GM23338 (cell line): ENCODE measurements around the gene DGKD. TPM values are rescaled to one million over a fixed set of nuclear protein-coding genes. Genes with fewer than 3 reads are reported as not detected.

Experiments
- ATAC-seq: fragments of 200-7000 bp; cut with Tn5 transposase; 3 replicates; pipeline ENCODE4 v1.9.1; 2020
- DNase-seq: peaks from one replicate; pipeline ENCODE4 v3.0.0-alpha.2; 2015; ENCODE audit warnings: low spot score
- H2AFZ ChIP-seq: fragments of 200-600 bp; sonication (generic); 2 replicates; pipeline ENCODE4 v1.8.0; 2016; ENCODE audit warnings: antibody characterized with exemption, mild to moderate bottlenecking, moderate library complexity
- H3F3A ChIP-seq: fragments of 200-600 bp; sonication (generic); replicated peaks from 2 replicates; pipeline ENCODE4 v1.8.0; 2017; ENCODE audit warnings: antibody characterized with exemption, mixed run types, low read depth
- H3K27ac ChIP-seq: fragments of 200-600 bp; sonication (generic); 2 replicates; pipeline ENCODE4 v1.6.1; 2016; ENCODE audit warnings: low read depth
- H3K27me3 ChIP-seq: fragments of 200-600 bp; sonication (generic); 2 replicates; pipeline ENCODE4 v1.8.0; 2016; ENCODE audit warnings: mild to moderate bottlenecking, mixed run types, moderate library complexity; ENCODE audit not compliant: insufficient read depth
- H3K36me3 ChIP-seq: fragments of 200-600 bp; sonication (generic); 2 replicates; pipeline ENCODE4 v1.8.0; 2016; ENCODE audit warnings: mild to moderate bottlenecking; ENCODE audit not compliant: insufficient read depth
- H3K4me1 ChIP-seq: fragments of 200-600 bp; sonication (generic); 2 replicates; pipeline ENCODE4 v1.8.0; 2016; ENCODE audit warnings: mild to moderate bottlenecking, moderate library complexity; ENCODE audit not compliant: insufficient read depth
- H3K4me2 ChIP-seq: fragments of 200-600 bp; sonication (generic); 2 replicates; pipeline ENCODE4 v1.7.1; 2017; ENCODE audit warnings: mixed run types
- H3K4me3 ChIP-seq: fragments of 200-600 bp; sonication (generic); 2 replicates; pipeline ENCODE4 v1.6.1; 2016; ENCODE audit warnings: mixed run types
- H3K79me2 ChIP-seq: fragments of 200-600 bp; sonication (generic); replicated peaks from 2 replicates; pipeline ENCODE4 v1.8.0; 2017; ENCODE audit warnings: mild to moderate bottlenecking; ENCODE audit not compliant: insufficient read depth
- H3K9me2 ChIP-seq: fragments of 200-600 bp; sonication (generic); 2 replicates; pipeline ENCODE4 v1.8.0; 2017; ENCODE audit not compliant: insufficient read depth
- H4K20me1 ChIP-seq: fragments of 200-600 bp; sonication (generic); replicated peaks from 2 replicates; pipeline ENCODE4 v1.8.0; 2017; ENCODE audit warnings: mild to moderate bottlenecking; ENCODE audit not compliant: insufficient read depth
- H3K27ac Mint-ChIP-seq: 2 replicates; pipeline ENCODE4 v1.8.0; 2020; ENCODE audit warnings: inconsistent platforms, mild to moderate bottlenecking, moderate library complexity, mixed read lengths
- H3K27me3 Mint-ChIP-seq: 3 replicates; pipeline ENCODE4 v1.8.0; 2022; ENCODE audit warnings: low read depth, mild to moderate bottlenecking, moderate library complexity, mixed read lengths, inconsistent platforms; ENCODE audit not compliant: insufficient read depth, poor library complexity
- H3K36me3 Mint-ChIP-seq: 3 replicates; pipeline ENCODE4 v1.8.0; 2021; ENCODE audit warnings: low read depth, mild to moderate bottlenecking, inconsistent platforms, moderate library complexity, mixed read lengths
- H3K4me1 Mint-ChIP-seq: 3 replicates; pipeline ENCODE4 v1.8.0; 2020; ENCODE audit warnings: mild to moderate bottlenecking, inconsistent platforms, mixed read lengths
- H3K4me3 Mint-ChIP-seq: 3 replicates; pipeline ENCODE4 v1.8.0; 2021; ENCODE audit warnings: moderate library complexity, mild to moderate bottlenecking, inconsistent platforms, mixed read lengths
- H3K9me3 Mint-ChIP-seq: 3 replicates; pipeline ENCODE4 v1.8.0; 2020; ENCODE audit warnings: moderate library complexity, mild to moderate bottlenecking, inconsistent platforms, mixed read lengths
- CREB1 ChIP-seq: fragments of 250-450 bp; sonication (Bioruptor Pico); IDR thresholded peaks from 2 replicates; pipeline ENCODE4 v1.5.0; 2020; ENCODE audit warnings: low read depth, mild to moderate bottlenecking, moderate library complexity
- EZH2 ChIP-seq: fragments of 200-600 bp; sonication (generic); IDR thresholded peaks from one replicate; pipeline ENCODE4 v1.8.0; 2017; ENCODE audit warnings: antibody characterized with exemption, mild to moderate bottlenecking, low read depth; ENCODE audit not compliant: unreplicated experiment
- EZH2phosphoT487 ChIP-seq: fragments of 200-600 bp; sonication (generic); IDR thresholded peaks from one replicate; pipeline ENCODE4 v1.8.1; 2018; ENCODE audit warnings: antibody characterized with exemption; ENCODE audit not compliant: unreplicated experiment
- NANOG ChIP-seq: IDR thresholded peaks from 2 replicates; pipeline ENCODE4 v1.6.1; 2016; ENCODE audit warnings: antibody characterized with exemption, borderline replicate concordance
- POLR2AphosphoS5 ChIP-seq: IDR thresholded peaks from 2 replicates; pipeline ENCODE4 v1.6.1; 2016; ENCODE audit warnings: antibody characterized with exemption, low read depth
- STAT1 ChIP-seq: IDR thresholded peaks from one replicate; pipeline ENCODE4 v1.6.1; 2016; ENCODE audit warnings: antibody characterized with exemption; ENCODE audit not compliant: unreplicated experiment
- ZNF114 ChIP-seq: fragments of 250-450 bp; sonication (Bioruptor Pico); IDR thresholded peaks from 2 replicates; pipeline ENCODE4 v1.5.0; 2020; ENCODE audit warnings: mild to moderate bottlenecking, moderate library complexity
- ZNF331 ChIP-seq: fragments of 250-450 bp; sonication (Bioruptor Pico); IDR thresholded peaks from 2 replicates; pipeline ENCODE4 v1.5.0; 2020; ENCODE audit warnings: low read depth, mild to moderate bottlenecking, moderate library complexity
- polyA plus RNA-seq: library from polyadenylated mRNA; unstranded; fragments of >200 nt; fragmentation: Nextera tagmentation; extraction: Ambion mirVana; gene quantifications from 2 replicates; pipeline ENCODE4 v1.2.1, GENCODE V29; 2016
- total RNA-seq: library from RNA; depleted of rRNA; stranded (reverse); fragments of >200 nt; shearing (Covaris generic); gene quantifications from 2 replicates; pipeline ENCODE4 v1.2.3, GENCODE V29; 2014
- TF ChIP-seq, protein P1 (sequence below): IDR thresholded peaks from 2 replicates; pipeline ENCODE4 v1.6.1; 2016; ENCODE audit warnings: antibody characterized with exemption
- TF ChIP-seq, protein P2 (sequence below), 2 experiments: fragments of 200-600 bp in 1 of 2; sonication (generic) in 1 of 2; conservative IDR thresholded peaks; 2 replicates each; pipeline versions ENCODE4 v1.5.1 to v1.6.1; 2016 to 2017; ENCODE audit warnings: antibody characterized with exemption in 2 of 2, low read depth in 2 of 2, mild to moderate bottlenecking in 2 of 2, moderate library complexity in 1 of 2

Gene DGKD
- total and polyA plus RNA-seq, 2 experiments from 2014 or later, result 11.1 to 23.4 TPM

DNA sequence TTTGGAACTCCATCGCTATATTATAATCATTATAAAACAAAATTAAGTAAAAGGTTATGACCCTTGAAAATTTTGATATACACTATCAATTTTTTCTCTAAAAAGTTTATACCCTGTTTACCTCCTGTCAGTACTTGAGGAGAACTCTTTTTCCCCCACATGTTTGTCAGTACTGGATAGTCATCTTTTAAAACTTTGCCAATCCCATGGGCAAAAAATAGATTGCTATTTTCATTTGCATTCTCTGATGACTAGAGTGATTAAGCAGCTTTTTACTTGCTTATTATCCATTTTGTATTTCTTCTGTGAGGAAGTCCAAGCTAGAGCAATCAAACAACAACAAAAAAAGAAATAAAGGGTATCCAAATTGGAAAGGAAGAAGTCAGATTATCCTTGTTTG is 76.4 kb downstream of the DGKD start:
- peaks cover 2% of the 10 kb centered on the region; the same call in 1 of the 3 replicates for H3K36me3 Mint-ChIP-seq

DNA sequence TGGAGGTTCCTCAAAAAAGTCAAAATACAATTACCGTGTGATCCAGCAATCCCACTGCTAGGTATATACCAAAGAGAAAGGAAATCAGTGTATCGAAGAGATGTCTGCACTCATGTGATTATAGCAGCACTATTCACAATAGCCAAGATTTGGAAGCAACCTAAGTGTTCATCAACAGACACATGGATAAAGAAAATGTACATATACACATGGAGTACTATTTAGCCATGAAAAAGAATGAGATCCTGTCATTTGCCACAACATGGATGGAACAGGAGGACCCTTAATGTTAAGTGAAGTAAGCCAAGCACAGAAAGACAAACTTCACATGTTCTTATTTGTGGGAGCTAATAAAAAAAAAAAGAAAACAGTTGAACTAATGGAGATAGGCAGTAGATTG is 78.7 kb downstream of the DGKD start:
- DNase-seq (no peak), ATAC-seq (no peak)
- Histone ChIP-seq H3K4me1 (no peaks in the 10 kb centered on the region), H3K4me2 (no peak overlapping the region), H3K79me2 (no peaks in the 10 kb centered on the region), H3K36me3 (no peaks in the 10 kb centered on the region), H3K9me2 (0 out of 2 replicates have a peak, but pooled peaks cover 4% of the 10 kb centered on the region), H3K27me3 (no peaks in the 10 kb centered on the region), H4K20me1 (no peaks in the 10 kb centered on the region; the same call in none of the 2 replicates), H3K4me3 (no peak overlapping the region), H3K27ac (no peak overlapping the region), H3F3A (no peaks in the 10 kb centered on the region), H2AFZ (no peak overlapping the region)
- Mint-ChIP-seq H3K27me3 (peaks cover 2% of the 10 kb centered on the region), H3K36me3 (peaks cover 4% of the 10 kb centered on the region; the same call in 2 of the 3 replicates), H3K27ac (no peak overlapping the region), H3K9me3 (no peaks in the 10 kb centered on the region; the same call in 2 of the 3 replicates), H3K4me3 (no peak overlapping the region), H3K4me1 (no peaks in the 10 kb centered on the region; the same call in 2 of the 3 replicates)
- TF ChIP-seq NANOG (no peak), EZH2phosphoT487 (no peak)
- TF ChIP-seq, protein P1, sequence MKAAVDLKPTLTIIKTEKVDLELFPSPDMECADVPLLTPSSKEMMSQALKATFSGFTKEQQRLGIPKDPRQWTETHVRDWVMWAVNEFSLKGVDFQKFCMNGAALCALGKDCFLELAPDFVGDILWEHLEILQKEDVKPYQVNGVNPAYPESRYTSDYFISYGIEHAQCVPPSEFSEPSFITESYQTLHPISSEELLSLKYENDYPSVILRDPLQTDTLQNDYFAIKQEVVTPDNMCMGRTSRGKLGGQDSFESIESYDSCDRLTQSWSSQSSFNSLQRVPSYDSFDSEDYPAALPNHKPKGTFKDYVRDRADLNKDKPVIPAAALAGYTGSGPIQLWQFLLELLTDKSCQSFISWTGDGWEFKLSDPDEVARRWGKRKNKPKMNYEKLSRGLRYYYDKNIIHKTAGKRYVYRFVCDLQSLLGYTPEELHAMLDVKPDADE, result no peak

More for the DNA sequence above, 76.4 kb downstream of the DGKD start:
- Mint-ChIP-seq H3K27me3 (peaks cover 1% of the 10 kb centered on the region), H3K27ac (no peak overlapping the region), H3K4me1 (peaks cover 3% of the 10 kb centered on the region; the same call in 1 of the 3 replicates), H3K4me3 (no peak overlapping the region), H3K9me3 (no peaks in the 10 kb centered on the region; the same call in 2 of the 3 replicates)
- ATAC-seq (no peak), DNase-seq (no peak)
- no peak overlapping the region for H3K4me3 ChIP-seq
- no peak overlapping the region for H3K4me2 ChIP-seq
- H3K27ac ChIP-seq, result no peak overlapping the region
- no peaks in the 10 kb centered on the region for H3K36me3 ChIP-seq
- H4K20me1 ChIP-seq, result no peaks in the 10 kb centered on the region; the same call in none of the 2 replicates
- no peaks in the 10 kb centered on the region for H3F3A ChIP-seq
- no peaks in the 10 kb centered on the region for H3K27me3 ChIP-seq
- peaks cover 4% of the 10 kb centered on the region; the same call in 1 of the 2 replicates for H3K79me2 ChIP-seq
- no peak overlapping the region for H2AFZ ChIP-seq
- H3K4me1 ChIP-seq, result no peaks in the 10 kb centered on the region
- 0 out of 2 replicates have a peak, but pooled peaks cover 4% of the 10 kb centered on the region for H3K9me2 ChIP-seq
- TF ChIP-seq CREB1, result no peak
- TF ChIP-seq EZH2, result no peak
- no peak for TF ChIP-seq POLR2AphosphoS5
- TF ChIP-seq, protein P2, sequence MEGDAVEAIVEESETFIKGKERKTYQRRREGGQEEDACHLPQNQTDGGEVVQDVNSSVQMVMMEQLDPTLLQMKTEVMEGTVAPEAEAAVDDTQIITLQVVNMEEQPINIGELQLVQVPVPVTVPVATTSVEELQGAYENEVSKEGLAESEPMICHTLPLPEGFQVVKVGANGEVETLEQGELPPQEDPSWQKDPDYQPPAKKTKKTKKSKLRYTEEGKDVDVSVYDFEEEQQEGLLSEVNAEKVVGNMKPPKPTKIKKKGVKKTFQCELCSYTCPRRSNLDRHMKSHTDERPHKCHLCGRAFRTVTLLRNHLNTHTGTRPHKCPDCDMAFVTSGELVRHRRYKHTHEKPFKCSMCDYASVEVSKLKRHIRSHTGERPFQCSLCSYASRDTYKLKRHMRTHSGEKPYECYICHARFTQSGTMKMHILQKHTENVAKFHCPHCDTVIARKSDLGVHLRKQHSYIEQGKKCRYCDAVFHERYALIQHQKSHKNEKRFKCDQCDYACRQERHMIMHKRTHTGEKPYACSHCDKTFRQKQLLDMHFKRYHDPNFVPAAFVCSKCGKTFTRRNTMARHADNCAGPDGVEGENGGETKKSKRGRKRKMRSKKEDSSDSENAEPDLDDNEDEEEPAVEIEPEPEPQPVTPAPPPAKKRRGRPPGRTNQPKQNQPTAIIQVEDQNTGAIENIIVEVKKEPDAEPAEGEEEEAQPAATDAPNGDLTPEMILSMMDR (conservative IDR thresholded peaks at IDR 0.05; ENCODE audit: low read depth in 2 of 2), result no peak
- TF ChIP-seq NANOG, result no peak
- TF ChIP-seq ZNF114, result no peak
- no peak for TF ChIP-seq STAT1
- TF ChIP-seq ZNF331 (CRISPR knock-in tag), result no peak
